ENCODE results near the gene COBL. TPM values are rescaled to one million over a fixed set of nuclear protein-coding genes. Genes with fewer than 3 reads are reported as not detected.

COBL gene
- total and polyA plus RNA-seq, 2 of the 4 experiments (the other 2 are of a cell fraction): under 0.01 TPM; not detected in 1

GRCh38 chr7:50983850-50984249, 332.8 kb downstream of the COBL start:
- H3K36me3 ChIP-seq (ENCODE audit: control insufficient read depth, insufficient read depth, low read length): no peaks in the 10 kb centered on the region
- H2AFZ ChIP-seq (replicated peaks; ENCODE audit: low read length, poor library complexity): no peak overlapping the region
- in situ Hi-C loops (cut with MboI; ENCODE audit: low sequenced_read_pairs) (no loop called here), intact Hi-C loops (cut with micrococcal nuclease) (loop anchor here (10.0 kb wide), 1 partner anchor 499 kb away; no protein-coding TSS in a partner anchor), dilution Hi-C loops (cut with HindIII; ENCODE audit: low sequenced_read_pairs, unreplicated experiment) (no loop called here)
- H2AK5ac ChIP-seq (ENCODE audit: low read depth, low read length): no peak overlapping the region
- no peaks in the 10 kb centered on the region for H3K9me3 ChIP-seq (ENCODE audit: control insufficient read depth, insufficient read depth, low read length)
- no peaks in the 10 kb centered on the region for H3K79me1 ChIP-seq (ENCODE audit: low read depth in 1 of 2, low read length in 2 of 2)
- no TSS peak for BruUV-seq (replicated peaks)
- H2BK120ac ChIP-seq (ENCODE audit: low read depth, low read length): no peak overlapping the region
- ChIA-PET CTCF (no interaction called here), POLR2A (ENCODE audit: unreplicated experiment) (no interaction called here)
- no peak overlapping the region for H3K23ac ChIP-seq (ENCODE audit: low read depth, low read length)
- H2BK15ac ChIP-seq (ENCODE audit: low read depth, low read length): no peak overlapping the region
- TF ChIP-seq POLR2A (IDR thresholded peaks at IDR 0.05; ENCODE audit: low read depth, low read length) (no peak), MAFK (IDR thresholded peaks at IDR 0.05; ENCODE audit: low read depth, low read length) (no peak), RFX5 (IDR thresholded peaks at IDR 0.05; ENCODE audit: low read depth, low read length) (no peak), SMC3 (IDR thresholded peaks at IDR 0.05; ENCODE audit: low read depth, low read length) (no peak), RAD21 (IDR thresholded peaks at IDR 0.05; ENCODE audit: low read length) (no peak), CTCF (conservative IDR thresholded peaks at IDR 0.05; ENCODE audit: low read depth, low read length) (no peak), NFE2L2 (IDR thresholded peaks at IDR 0.05; ENCODE audit: low read depth, low read length) (no peak), CEBPB (IDR thresholded peaks at IDR 0.05; ENCODE audit: low read depth, low read length) (no peak), MXI1 (IDR thresholded peaks at IDR 0.05; ENCODE audit: borderline replicate concordance, low read depth, low read length) (no peak), RCOR1 (IDR thresholded peaks at IDR 0.05; ENCODE audit: insufficient replicate concordance, low read length) (no peak), FOS (IDR thresholded peaks at IDR 0.05; ENCODE audit: low read depth, low read length) (no peak), USF2 (IDR thresholded peaks at IDR 0.05; ENCODE audit: low read depth, low read length) (no peak), MAZ (IDR thresholded peaks at IDR 0.05; ENCODE audit: borderline replicate concordance, low read depth, low read length) (no peak), CHD1 (IDR thresholded peaks at IDR 0.05; ENCODE audit: low read depth, low read length) (no peak)
- no peak overlapping the region for H4K8ac ChIP-seq (ENCODE audit: low read depth in 2 of 2, low read length in 2 of 2)
- no peak for DNase-seq
- WGBS, 2 experiments (ENCODE audit: extremely low coverage in 2 of 2, insufficient read length in 1 of 2): no CpG with 5 or more reads among the region's 1 CpG
- H4K91ac ChIP-seq (ENCODE audit: insufficient read depth, low read depth, low read length): no peak overlapping the region
- H3K4me1 ChIP-seq (ENCODE audit: control insufficient read depth, insufficient read depth, low read length): no peaks in the 10 kb centered on the region
- no peak overlapping the region for H2BK5ac ChIP-seq (ENCODE audit: low read depth, low read length, poor library complexity, severe bottlenecking)
- H4K5ac ChIP-seq (ENCODE audit: low read depth, low read length): no peak overlapping the region
- no peak overlapping the region for H3K18ac ChIP-seq (ENCODE audit: low read depth, low read length)
- H3K9ac ChIP-seq (ENCODE audit: low read depth, low read length): no peak overlapping the region
- H3K9me1 ChIP-seq (ENCODE audit: insufficient read depth, low read length): no peaks in the 10 kb centered on the region
- no peak overlapping the region for H3K4me3 ChIP-seq (ENCODE audit: insufficient read depth, low read depth, low read length)
- no peak overlapping the region for H2BK20ac ChIP-seq (ENCODE audit: low read depth, low read length)
- H3K4ac ChIP-seq (ENCODE audit: low read depth, low read length): no peak overlapping the region
- H4K20me1 ChIP-seq (ENCODE audit: insufficient read depth, low read length): no peaks in the 10 kb centered on the region
- ATAC-seq (ENCODE audit: low read depth): no peak
- H3K27ac ChIP-seq (ENCODE audit: insufficient read depth, low read length): no peak overlapping the region
- no peak overlapping the region for H3K4me2 ChIP-seq (ENCODE audit: low read depth, low read length)
- H3K27me3 ChIP-seq (ENCODE audit: control insufficient read depth, insufficient read depth, low read length): peaks cover 16% of the 10 kb centered on the region
- H3K14ac ChIP-seq (replicated peaks; ENCODE audit: low read depth, low read length): no peak overlapping the region
- H2AK9ac ChIP-seq (replicated peaks; ENCODE audit: low read depth, low read length, poor library complexity): no peak overlapping the region
- H3K56ac ChIP-seq (ENCODE audit: extremely low read depth, insufficient read depth, low read length): no peak overlapping the region

All from IMR-90 (cell line).